NCI-H1417 treated with DMSO at 0.1 percent for 48 hours (cell line): ENCODE data around the gene SPTBN1.
"Not testable (repeated sequence)": the region's sequence is repeated elsewhere in the genome, so short reads cannot be mapped to it uniquely, and the experiment has no call there.

ENCODE experiments used
- DNase-seq: peaks from one replicate; lab custom pipeline; 2025; lab: John Stamatoyannopoulos, UW

SPTBN1 gene

GRCh38 chr2:54672590-54673456 is 216.7 kb downstream of the SPTBN1 start:
- DNase-seq, result no peak

GRCh38 chr2:54673501-54673998 is 217.4 kb downstream of the SPTBN1 start:
- no peak for DNase-seq

- no peak for DNase-seq
Measured at GRCh38 chr2:54675281-54675680, 219.2 kb downstream of the SPTBN1 start.

GRCh38 chr2:54675738-54676137 is 219.6 kb downstream of the SPTBN1 start:
- DNase-seq, result no peak

GRCh38 chr2:54676656-54677055 is 220.5 kb downstream of the SPTBN1 start:
- DNase-seq, result no peak

- no peak for DNase-seq
Measured at GRCh38 chr2:54677476-54678265, 221.5 kb downstream of the SPTBN1 start.

- DNase-seq, result no peak
Measured at GRCh38 chr2:54678719-54679118, 222.6 kb downstream of the SPTBN1 start.

GRCh38 chr2:54680397-54681041 is 224.4 kb downstream of the SPTBN1 start:
- DNase-seq, result no peak

GRCh38 chr2:54681416-54681815 is 225.3 kb downstream of the SPTBN1 start:
- no peak for DNase-seq

GRCh38 chr2:54683596-54683995 is 227.5 kb downstream of the SPTBN1 start:
- DNase-seq, result no peak

- DNase-seq, result no peak
Measured at GRCh38 chr2:54685263-54685775, 229.2 kb downstream of the SPTBN1 start.

- no peak for DNase-seq
Measured at GRCh38 chr2:54687595-54688152, 231.5 kb downstream of the SPTBN1 start.

GRCh38 chr2:54691445-54692135 is 235.5 kb downstream of the SPTBN1 start:
- DNase-seq, result no peak

- DNase-seq, result no peak
Measured at GRCh38 chr2:54692556-54692955, 236.4 kb downstream of the SPTBN1 start.

GRCh38 chr2:54695378-54695777 is 239.3 kb downstream of the SPTBN1 start:
- DNase-seq, result no peak

GRCh38 chr2:54697934-54698333 is 241.8 kb downstream of the SPTBN1 start:
- no peak for DNase-seq

- DNase-seq, result not testable (repeated sequence)
Measured at GRCh38 chr2:54698926-54699325, 242.8 kb downstream of the SPTBN1 start.

GRCh38 chr2:54699665-54700064 is 243.5 kb downstream of the SPTBN1 start:
- DNase-seq, result no peak

GRCh38 chr2:54701029-54701428 is 244.9 kb downstream of the SPTBN1 start:
- no peak for DNase-seq

- DNase-seq, result no peak
Measured at GRCh38 chr2:54704238-54704637, 248.1 kb downstream of the SPTBN1 start.
